HepG2 (cell line): Measurements from ENCODE around the gene DHRS1. TPM values are rescaled to one million over a fixed set of nuclear protein-coding genes. Genes with fewer than 3 reads are reported as not detected.

ENCODE experiments used
- ARNT2 ChIP-seq: sonication (generic); formaldehyde crosslinking; IDR thresholded peaks from 2 replicates; pipeline ENCODE4 v1.8.0; 2022; ENCODE audit warnings: mild to moderate bottlenecking, low read depth, missing genetic modification reagents, moderate library complexity
- CC2D1A ChIP-seq: sonication (generic); formaldehyde crosslinking; IDR thresholded peaks from 2 replicates; pipeline ENCODE4 v1.8.1; 2023; ENCODE audit warnings: mild to moderate bottlenecking, missing genetic modification reagents
- MEIS1 ChIP-seq: sonication (generic); formaldehyde crosslinking; IDR thresholded peaks from 2 replicates; pipeline ENCODE4 v1.9.0; 2021; ENCODE audit warnings: mild to moderate bottlenecking, missing genetic modification reagents, moderate library complexity, borderline replicate concordance
- MXD4 ChIP-seq: IDR thresholded peaks from 2 replicates; pipeline ENCODE4 v1.6.1; 2016; ENCODE audit warnings: mild to moderate bottlenecking, missing biosample characterization, missing genetic modification reagents
- RARA ChIP-seq: IDR thresholded peaks from 2 replicates; pipeline ENCODE4 v1.6.1; 2016; ENCODE audit warnings: missing genetic modification reagents, missing compliant biosample characterization
- SP5 ChIP-seq: IDR thresholded peaks from 2 replicates; pipeline ENCODE4 v1.6.1; 2016; ENCODE audit warnings: low read depth, borderline replicate concordance
- ZNF274 ChIP-seq: sonication (generic); formaldehyde crosslinking; IDR thresholded peaks from 2 replicates; pipeline ENCODE4 v1.5.1; 2020; ENCODE audit warnings: mild to moderate bottlenecking, missing genetic modification reagents
- ZNF343 ChIP-seq: sonication (generic); formaldehyde crosslinking; IDR thresholded peaks from 2 replicates; pipeline ENCODE4 v1.4.0; 2020; ENCODE audit warnings: mild to moderate bottlenecking, missing genetic modification reagents
- ZNF451 ChIP-seq: sonication (generic); formaldehyde crosslinking; IDR thresholded peaks from 2 replicates; pipeline ENCODE4 v1.5.0; 2020; ENCODE audit warnings: mild to moderate bottlenecking, missing genetic modification reagents
- ZNF460 ChIP-seq: sonication (generic); formaldehyde crosslinking; IDR thresholded peaks from 2 replicates; pipeline ENCODE4 v1.5.1; 2020; ENCODE audit warnings: missing genetic modification reagents, mild to moderate bottlenecking, borderline replicate concordance
- ZNF614 ChIP-seq: IDR thresholded peaks from 2 replicates; pipeline ENCODE4 v1.6.1; 2018; ENCODE audit warnings: missing biosample characterization, missing genetic modification reagents, inconsistent platforms, borderline replicate concordance
- ZSCAN21 ChIP-seq: sonication (generic); formaldehyde crosslinking; IDR thresholded peaks from 2 replicates; pipeline ENCODE4 v1.8.0; 2022; ENCODE audit warnings: mild to moderate bottlenecking, missing genetic modification reagents, moderate library complexity, borderline replicate concordance
- polyA plus RNA-seq, 8 experiments: library from polyadenylated mRNA; depleted of rRNA in 3 of 8; stranded (reverse) in 7 of 8; unstranded in 1 of 8; fragments of >200 nt; fragmentation: Illumina TruSeq in 4 of 8; extraction: Trizol in 4 of 8; gene quantifications; 2 replicates each; pipeline versions ENCODE4 v1.2.1 to v1.2.3, GENCODE V29; 2011 to 2016; ENCODE audit warnings: low read depth in 4 of 8, missing spikeins in 1 of 8, mixed read lengths in 1 of 8; ENCODE audit not compliant: insufficient read depth in 1 of 8
- total RNA-seq, 5 experiments: library from RNA; depleted of rRNA; stranded (reverse); fragments of >200 nt; fragmentation: Illumina TruSeq; extraction: Trizol; gene quantifications; 2 replicates each; pipeline ENCODE4 v1.2.3, GENCODE V29; 2016; ENCODE audit warnings: low read depth in 1 of 5
- TF ChIP-seq, protein P1 (sequence below): sonication (generic); formaldehyde crosslinking; IDR thresholded peaks from 2 replicates; pipeline ENCODE4 v1.9.0; 2021; ENCODE audit warnings: missing genetic modification reagents, mild to moderate bottlenecking, borderline replicate concordance
- TF ChIP-seq, protein P2 (sequence below): sonication (generic); formaldehyde crosslinking; IDR thresholded peaks from 2 replicates; pipeline ENCODE4 v1.8.0; 2022; ENCODE audit warnings: mild to moderate bottlenecking, missing genetic modification reagents, moderate library complexity
- TF ChIP-seq, protein P3 (sequence below): sonication (generic); formaldehyde crosslinking; conservative IDR thresholded peaks from 2 replicates; pipeline ENCODE4 v1.4.0; 2020; ENCODE audit warnings: missing genetic modification reagents
- TF ChIP-seq, protein P4 (sequence below): sonication (generic); formaldehyde crosslinking; IDR thresholded peaks from 2 replicates; pipeline ENCODE4 v1.4.0; 2020; ENCODE audit warnings: mild to moderate bottlenecking, missing genetic modification reagents

DHRS1 gene
- total and polyA plus RNA-seq, 2 of the 13 experiments (the other 11 are each of a cell fraction or from before 2014, with no cell fraction given) = 49.8 to 60.8 TPM

DNA sequence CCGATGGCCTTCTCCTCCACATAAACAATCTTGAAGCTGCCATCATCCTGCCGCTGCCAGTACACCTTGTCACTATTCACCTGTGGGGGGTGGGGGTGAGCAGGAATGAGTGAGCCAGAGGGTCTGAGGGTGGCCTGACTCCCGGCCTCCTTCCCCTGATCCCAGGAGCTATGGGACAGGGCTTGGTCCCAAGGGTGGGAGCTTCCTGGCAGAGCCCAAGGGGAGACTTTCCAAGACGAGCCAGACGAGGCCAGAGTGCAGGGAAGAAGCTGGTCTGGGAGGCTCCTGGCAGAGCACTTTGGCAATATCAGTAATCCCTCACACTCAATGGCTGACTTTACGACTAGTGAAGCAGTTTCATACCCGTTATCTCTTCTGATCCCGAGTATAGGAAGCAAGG is 44.1 kb downstream of the DHRS1 start (continued):
- TF ChIP-seq, protein P1, sequence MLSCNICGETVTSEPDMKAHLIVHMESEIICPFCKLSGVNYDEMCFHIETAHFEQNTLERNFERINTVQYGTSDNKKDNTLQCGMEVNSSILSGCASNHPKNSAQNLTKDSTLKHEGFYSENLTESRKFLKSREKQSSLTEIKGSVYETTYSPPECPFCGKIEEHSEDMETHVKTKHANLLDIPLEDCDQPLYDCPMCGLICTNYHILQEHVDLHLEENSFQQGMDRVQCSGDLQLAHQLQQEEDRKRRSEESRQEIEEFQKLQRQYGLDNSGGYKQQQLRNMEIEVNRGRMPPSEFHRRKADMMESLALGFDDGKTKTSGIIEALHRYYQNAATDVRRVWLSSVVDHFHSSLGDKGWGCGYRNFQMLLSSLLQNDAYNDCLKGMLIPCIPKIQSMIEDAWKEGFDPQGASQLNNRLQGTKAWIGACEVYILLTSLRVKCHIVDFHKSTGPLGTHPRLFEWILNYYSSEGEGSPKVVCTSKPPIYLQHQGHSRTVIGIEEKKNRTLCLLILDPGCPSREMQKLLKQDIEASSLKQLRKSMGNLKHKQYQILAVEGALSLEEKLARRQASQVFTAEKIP (CRISPR knock-in tag) = no peak
- TF ChIP-seq SP5 (CRISPR knock-in tag) = no peak
- no peak for TF ChIP-seq MEIS1
- no peak for TF ChIP-seq MXD4 (CRISPR knock-in tag)
- TF ChIP-seq ZNF451 = peak; percentile 14; the same call in 1 of the 2 replicates
- 0 out of 2 replicates have a peak, but pooled peaks have one; percentile 31 for TF ChIP-seq CC2D1A (CRISPR knock-in tag)
- TF ChIP-seq ZNF460 (CRISPR knock-in tag) = no peak
- TF ChIP-seq, protein P2, sequence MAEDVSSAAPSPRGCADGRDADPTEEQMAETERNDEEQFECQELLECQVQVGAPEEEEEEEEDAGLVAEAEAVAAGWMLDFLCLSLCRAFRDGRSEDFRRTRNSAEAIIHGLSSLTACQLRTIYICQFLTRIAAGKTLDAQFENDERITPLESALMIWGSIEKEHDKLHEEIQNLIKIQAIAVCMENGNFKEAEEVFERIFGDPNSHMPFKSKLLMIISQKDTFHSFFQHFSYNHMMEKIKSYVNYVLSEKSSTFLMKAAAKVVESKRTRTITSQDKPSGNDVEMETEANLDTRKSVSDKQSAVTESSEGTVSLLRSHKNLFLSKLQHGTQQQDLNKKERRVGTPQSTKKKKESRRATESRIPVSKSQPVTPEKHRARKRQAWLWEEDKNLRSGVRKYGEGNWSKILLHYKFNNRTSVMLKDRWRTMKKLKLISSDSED (CRISPR knock-in tag) = no peak
- TF ChIP-seq ZNF274 (CRISPR knock-in tag) = 0 out of 2 replicates have a peak, but pooled peaks have one; percentile 16
- no peak for TF ChIP-seq RARA (CRISPR knock-in tag)
- TF ChIP-seq, protein P3, sequence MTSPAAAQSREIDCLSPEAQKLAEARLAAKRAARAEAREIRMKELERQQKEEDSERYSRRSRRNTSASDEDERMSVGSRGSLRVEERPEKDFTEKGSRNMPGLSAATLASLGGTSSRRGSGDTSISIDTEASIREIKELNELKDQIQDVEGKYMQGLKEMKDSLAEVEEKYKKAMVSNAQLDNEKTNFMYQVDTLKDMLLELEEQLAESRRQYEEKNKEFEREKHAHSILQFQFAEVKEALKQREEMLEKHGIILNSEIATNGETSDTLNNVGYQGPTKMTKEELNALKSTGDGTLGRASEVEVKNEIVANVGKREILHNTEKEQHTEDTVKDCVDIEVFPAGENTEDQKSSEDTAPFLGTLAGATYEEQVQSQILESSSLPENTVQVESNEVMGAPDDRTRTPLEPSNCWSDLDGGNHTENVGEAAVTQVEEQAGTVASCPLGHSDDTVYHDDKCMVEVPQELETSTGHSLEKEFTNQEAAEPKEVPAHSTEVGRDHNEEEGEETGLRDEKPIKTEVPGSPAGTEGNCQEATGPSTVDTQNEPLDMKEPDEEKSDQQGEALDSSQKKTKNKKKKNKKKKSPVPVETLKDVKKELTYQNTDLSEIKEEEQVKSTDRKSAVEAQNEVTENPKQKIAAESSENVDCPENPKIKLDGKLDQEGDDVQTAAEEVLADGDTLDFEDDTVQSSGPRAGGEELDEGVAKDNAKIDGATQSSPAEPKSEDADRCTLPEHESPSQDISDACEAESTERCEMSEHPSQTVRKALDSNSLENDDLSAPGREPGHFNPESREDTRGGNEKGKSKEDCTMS (CRISPR knock-in tag) = no peak
- no peak for TF ChIP-seq ZNF614 (CRISPR knock-in tag)
- TF ChIP-seq ARNT2 (CRISPR knock-in tag) = no peak
- no peak for TF ChIP-seq ZNF343 (CRISPR knock-in tag)
- TF ChIP-seq ZSCAN21 = 0 out of 2 replicates have a peak, but pooled peaks have one; percentile 29
- TF ChIP-seq, protein P4, sequence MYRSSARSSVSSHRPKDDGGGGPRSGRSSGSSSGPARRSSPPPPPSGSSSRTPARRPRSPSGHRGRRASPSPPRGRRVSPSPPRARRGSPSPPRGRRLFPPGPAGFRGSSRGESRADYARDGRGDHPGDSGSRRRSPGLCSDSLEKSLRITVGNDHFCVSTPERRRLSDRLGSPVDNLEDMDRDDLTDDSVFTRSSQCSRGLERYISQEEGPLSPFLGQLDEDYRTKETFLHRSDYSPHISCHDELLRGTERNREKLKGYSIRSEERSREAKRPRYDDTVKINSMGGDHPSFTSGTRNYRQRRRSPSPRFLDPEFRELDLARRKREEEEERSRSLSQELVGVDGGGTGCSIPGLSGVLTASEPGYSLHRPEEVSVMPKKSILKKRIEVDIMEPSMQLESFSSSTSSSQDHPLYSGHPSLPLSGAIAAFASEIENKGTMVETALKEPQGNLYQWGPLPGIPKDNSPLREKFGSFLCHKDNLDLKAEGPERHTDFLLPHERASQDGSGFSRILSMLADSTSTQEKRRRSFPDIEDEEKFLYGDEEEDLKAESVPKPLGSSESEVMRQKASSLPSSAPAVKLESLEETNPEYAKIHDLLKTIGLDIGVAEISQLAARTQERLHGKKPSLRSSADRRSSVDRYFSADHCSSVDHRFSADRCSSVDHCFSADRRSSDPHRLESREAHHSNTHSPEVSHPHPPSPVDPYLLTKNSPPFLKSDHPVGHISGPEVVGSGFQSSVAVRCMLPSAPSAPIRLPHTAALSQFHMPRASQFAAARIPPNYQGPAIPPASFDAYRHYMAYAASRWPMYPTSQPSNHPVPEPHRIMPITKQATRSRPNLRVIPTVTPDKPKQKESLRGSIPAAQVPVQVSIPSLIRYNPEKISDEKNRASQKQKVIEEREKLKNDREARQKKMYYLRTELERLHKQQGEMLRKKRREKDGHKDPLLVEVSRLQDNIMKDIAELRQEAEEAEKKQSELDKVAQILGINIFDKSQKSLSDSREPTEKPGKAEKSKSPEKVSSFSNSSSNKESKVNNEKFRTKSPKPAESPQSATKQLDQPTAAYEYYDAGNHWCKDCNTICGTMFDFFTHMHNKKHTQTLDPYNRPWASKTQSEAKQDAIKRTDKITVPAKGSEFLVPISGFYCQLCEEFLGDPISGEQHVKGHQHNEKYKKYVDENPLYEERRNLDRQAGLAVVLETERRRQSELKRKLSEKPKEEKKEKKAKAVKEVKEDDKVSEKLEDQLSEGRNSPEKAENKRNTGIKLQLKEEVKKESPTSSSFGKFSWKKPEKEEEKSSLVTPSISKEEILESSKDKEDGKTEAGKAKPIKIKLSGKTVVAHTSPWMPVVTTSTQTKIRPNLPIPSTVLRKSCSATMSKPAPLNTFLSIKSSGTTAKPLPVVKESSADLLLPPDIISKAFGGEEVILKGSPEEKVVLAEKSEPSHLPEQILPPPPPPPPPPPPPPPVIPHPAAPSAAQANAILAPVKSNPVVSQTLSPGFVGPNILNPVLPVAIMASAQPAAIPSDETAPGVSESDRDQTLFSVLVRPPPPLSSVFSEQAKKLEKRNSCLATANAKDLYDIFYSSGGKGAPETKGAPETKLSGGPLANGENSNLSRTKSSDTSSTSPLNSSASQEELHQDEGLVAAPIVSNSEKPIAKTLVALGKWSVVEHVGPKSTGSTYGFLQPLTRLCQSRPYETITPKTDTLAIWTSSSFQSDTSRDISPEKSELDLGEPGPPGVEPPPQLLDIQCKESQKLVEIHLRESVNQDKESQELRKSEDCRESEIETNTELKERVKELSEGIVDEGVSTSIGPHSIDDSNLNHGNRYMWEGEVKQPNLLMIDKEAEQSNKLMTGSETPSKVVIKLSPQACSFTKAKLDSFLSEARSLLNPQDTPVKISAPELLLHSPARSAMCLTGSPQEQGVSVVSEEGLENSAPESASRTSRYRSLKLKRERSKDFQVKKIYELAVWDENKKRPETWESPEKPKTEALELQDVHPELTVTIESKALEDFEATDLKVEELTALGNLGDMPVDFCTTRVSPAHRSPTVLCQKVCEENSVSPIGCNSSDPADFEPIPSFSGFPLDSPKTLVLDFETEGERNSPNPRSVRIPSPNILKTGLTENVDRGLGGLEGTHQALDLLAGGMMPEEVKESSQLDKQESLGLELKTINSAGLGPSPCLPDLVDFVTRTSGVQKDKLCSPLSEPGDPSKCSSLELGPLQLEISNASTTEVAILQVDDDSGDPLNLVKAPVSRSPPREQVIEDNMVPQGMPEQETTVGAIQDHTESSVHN = peak; percentile 78; the same call in 1 of the 2 replicates
